WTC11 (cell line): ENCODE measurements around the gene EIF4G3.

Experiments
- CTCF ChIP-seq: fragments of 200-600 bp; IDR thresholded peaks from 2 replicates; pipeline ENCODE4 v1.8.0; 2022; ENCODE audit warnings: antibody characterized with exemption
- JUN ChIP-seq: sonication (generic); formaldehyde crosslinking; IDR thresholded peaks from 2 replicates; pipeline ENCODE4 v1.8.0; 2023; ENCODE audit warnings: mild to moderate bottlenecking, missing genetic modification reagents
- PREB ChIP-seq: sonication (generic); formaldehyde crosslinking; IDR thresholded peaks from 2 replicates; pipeline ENCODE4 v1.8.1; 2022; ENCODE audit warnings: mild to moderate bottlenecking, missing genetic modification reagents, moderate library complexity, borderline replicate concordance
- ZBTB21 ChIP-seq: sonication (generic); formaldehyde crosslinking; IDR thresholded peaks from 2 replicates; pipeline ENCODE4 v1.8.1; 2023; ENCODE audit warnings: mild to moderate bottlenecking, missing genetic modification reagents, borderline replicate concordance
- ZNF512 ChIP-seq: sonication (generic); formaldehyde crosslinking; IDR thresholded peaks from 2 replicates; pipeline ENCODE4 v1.8.1; 2022; ENCODE audit warnings: missing genetic modification reagents, borderline replicate concordance
- TF ChIP-seq, protein P1 (sequence below): sonication (generic); formaldehyde crosslinking; IDR thresholded peaks from 2 replicates; pipeline ENCODE4 v1.8.1; 2023; ENCODE audit warnings: mild to moderate bottlenecking, missing genetic modification reagents, borderline replicate concordance
- TF ChIP-seq, protein P2 (sequence below): fragments of 250-450 bp; sonication (Bioruptor Pico); IDR thresholded peaks from 2 replicates; pipeline ENCODE4 v1.9.0; 2021; ENCODE audit warnings: mild to moderate bottlenecking, borderline replicate concordance
- TF ChIP-seq, protein P3 (sequence below): sonication (generic); formaldehyde crosslinking; IDR thresholded peaks from 2 replicates; pipeline ENCODE4 v1.8.1; 2023; ENCODE audit warnings: mild to moderate bottlenecking, missing genetic modification reagents, moderate library complexity

DNA sequence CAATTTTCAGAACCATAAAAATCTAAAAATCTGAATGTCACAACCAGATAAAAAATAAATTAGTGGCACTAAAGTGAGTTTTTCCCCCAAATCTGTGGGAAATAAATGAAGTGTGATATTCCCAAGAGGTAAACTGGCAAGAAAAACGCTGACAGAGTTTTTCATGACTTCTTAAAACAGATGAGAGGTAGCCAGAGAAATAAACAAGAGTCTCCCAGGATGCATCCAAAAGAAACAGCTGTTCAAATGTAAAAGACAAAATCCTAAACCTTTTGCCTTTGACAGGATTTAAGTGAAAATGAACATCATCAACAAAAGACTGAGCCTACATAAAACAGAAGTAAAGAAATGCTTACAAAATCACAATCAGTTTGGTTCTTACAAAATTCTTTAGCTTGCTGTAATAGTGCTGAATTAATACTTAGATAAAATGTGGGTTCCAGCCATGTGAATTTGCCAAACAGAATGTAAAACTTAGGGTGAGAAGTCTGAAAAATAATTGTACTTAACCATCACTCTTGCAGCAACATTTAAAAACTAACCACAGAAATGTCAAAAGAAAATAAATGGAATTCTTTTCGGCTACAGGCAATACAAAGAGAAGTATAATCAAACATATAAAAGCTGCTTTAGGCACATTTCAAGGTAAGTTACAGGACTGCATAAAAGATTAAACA lies 133.6 kb downstream of the EIF4G3 start:
- TF ChIP-seq, protein P1, sequence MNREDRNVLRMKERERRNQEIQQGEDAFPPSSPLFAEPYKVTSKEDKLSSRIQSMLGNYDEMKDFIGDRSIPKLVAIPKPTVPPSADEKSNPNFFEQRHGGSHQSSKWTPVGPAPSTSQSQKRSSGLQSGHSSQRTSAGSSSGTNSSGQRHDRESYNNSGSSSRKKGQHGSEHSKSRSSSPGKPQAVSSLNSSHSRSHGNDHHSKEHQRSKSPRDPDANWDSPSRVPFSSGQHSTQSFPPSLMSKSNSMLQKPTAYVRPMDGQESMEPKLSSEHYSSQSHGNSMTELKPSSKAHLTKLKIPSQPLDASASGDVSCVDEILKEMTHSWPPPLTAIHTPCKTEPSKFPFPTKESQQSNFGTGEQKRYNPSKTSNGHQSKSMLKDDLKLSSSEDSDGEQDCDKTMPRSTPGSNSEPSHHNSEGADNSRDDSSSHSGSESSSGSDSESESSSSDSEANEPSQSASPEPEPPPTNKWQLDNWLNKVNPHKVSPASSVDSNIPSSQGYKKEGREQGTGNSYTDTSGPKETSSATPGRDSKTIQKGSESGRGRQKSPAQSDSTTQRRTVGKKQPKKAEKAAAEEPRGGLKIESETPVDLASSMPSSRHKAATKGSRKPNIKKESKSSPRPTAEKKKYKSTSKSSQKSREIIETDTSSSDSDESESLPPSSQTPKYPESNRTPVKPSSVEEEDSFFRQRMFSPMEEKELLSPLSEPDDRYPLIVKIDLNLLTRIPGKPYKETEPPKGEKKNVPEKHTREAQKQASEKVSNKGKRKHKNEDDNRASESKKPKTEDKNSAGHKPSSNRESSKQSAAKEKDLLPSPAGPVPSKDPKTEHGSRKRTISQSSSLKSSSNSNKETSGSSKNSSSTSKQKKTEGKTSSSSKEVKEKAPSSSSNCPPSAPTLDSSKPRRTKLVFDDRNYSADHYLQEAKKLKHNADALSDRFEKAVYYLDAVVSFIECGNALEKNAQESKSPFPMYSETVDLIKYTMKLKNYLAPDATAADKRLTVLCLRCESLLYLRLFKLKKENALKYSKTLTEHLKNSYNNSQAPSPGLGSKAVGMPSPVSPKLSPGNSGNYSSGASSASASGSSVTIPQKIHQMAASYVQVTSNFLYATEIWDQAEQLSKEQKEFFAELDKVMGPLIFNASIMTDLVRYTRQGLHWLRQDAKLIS (CRISPR knock-in tag), result no peak
- TF ChIP-seq, protein P2, sequence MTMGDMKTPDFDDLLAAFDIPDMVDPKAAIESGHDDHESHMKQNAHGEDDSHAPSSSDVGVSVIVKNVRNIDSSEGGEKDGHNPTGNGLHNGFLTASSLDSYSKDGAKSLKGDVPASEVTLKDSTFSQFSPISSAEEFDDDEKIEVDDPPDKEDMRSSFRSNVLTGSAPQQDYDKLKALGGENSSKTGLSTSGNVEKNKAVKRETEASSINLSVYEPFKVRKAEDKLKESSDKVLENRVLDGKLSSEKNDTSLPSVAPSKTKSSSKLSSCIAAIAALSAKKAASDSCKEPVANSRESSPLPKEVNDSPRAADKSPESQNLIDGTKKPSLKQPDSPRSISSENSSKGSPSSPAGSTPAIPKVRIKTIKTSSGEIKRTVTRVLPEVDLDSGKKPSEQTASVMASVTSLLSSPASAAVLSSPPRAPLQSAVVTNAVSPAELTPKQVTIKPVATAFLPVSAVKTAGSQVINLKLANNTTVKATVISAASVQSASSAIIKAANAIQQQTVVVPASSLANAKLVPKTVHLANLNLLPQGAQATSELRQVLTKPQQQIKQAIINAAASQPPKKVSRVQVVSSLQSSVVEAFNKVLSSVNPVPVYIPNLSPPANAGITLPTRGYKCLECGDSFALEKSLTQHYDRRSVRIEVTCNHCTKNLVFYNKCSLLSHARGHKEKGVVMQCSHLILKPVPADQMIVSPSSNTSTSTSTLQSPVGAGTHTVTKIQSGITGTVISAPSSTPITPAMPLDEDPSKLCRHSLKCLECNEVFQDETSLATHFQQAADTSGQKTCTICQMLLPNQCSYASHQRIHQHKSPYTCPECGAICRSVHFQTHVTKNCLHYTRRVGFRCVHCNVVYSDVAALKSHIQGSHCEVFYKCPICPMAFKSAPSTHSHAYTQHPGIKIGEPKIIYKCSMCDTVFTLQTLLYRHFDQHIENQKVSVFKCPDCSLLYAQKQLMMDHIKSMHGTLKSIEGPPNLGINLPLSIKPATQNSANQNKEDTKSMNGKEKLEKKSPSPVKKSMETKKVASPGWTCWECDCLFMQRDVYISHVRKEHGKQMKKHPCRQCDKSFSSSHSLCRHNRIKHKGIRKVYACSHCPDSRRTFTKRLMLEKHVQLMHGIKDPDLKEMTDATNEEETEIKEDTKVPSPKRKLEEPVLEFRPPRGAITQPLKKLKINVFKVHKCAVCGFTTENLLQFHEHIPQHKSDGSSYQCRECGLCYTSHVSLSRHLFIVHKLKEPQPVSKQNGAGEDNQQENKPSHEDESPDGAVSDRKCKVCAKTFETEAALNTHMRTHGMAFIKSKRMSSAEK, result no peak
- TF ChIP-seq CTCF (no peak), ZNF512 (no peak), PREB (CRISPR knock-in tag) (no peak), JUN (CRISPR knock-in tag) (no peak), ZBTB21 (CRISPR knock-in tag) (no peak)
- TF ChIP-seq, protein P3, sequence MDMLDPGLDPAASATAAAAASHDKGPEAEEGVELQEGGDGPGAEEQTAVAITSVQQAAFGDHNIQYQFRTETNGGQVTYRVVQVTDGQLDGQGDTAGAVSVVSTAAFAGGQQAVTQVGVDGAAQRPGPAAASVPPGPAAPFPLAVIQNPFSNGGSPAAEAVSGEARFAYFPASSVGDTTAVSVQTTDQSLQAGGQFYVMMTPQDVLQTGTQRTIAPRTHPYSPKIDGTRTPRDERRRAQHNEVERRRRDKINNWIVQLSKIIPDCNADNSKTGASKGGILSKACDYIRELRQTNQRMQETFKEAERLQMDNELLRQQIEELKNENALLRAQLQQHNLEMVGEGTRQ (CRISPR knock-in tag), result no peak
